Upper lobe of left lung (tissue), 4 donors: ENCODE measurements around the gene CRYGB.

ENCODE experiments used
- POLR2AphosphoS5 ChIP-seq, 2 donors: sonication (generic); formaldehyde crosslinking; IDR thresholded peaks; one replicate each; pipeline ENCODE4 v1.5.1; 2017; ENCODE audit warnings: antibody characterized with exemption in 2 of 2
- TF ChIP-seq, protein P1 (sequence below), 6 experiments: fragments of 450-650 bp in 4 of 6; fragments of 200-600 bp in 2 of 6; sonication (generic) in 2 of 6; IDR thresholded peaks; one replicate each; pipeline ENCODE4 v1.5.1; 2016 to 2019; ENCODE audit warnings: antibody characterized with exemption in 6 of 6

DNA sequence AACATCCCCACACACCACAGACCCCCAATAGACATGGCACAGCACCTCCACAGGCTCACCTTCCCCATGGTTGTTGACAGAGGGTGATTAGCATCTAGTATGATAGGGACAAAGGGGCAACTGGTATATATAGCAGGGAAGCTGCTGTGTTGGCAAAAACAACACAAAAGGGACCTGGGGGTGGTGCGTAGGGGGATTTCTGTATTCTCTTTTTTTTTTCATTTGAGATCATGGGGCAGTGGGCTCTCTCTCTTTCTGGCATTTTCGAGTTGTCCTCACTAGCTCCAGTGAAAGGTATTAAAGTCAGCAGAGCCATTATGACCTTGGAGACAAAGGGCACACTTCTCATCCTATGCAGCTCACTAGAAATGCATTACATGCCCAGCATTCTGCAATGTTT is 17.5 kb upstream of the CRYGB start, which contains the start of gene CRYGA:
- no peak for TF ChIP-seq POLR2AphosphoS5 (IDR thresholded peaks at IDR 0.05)
- TF ChIP-seq, protein P1, sequence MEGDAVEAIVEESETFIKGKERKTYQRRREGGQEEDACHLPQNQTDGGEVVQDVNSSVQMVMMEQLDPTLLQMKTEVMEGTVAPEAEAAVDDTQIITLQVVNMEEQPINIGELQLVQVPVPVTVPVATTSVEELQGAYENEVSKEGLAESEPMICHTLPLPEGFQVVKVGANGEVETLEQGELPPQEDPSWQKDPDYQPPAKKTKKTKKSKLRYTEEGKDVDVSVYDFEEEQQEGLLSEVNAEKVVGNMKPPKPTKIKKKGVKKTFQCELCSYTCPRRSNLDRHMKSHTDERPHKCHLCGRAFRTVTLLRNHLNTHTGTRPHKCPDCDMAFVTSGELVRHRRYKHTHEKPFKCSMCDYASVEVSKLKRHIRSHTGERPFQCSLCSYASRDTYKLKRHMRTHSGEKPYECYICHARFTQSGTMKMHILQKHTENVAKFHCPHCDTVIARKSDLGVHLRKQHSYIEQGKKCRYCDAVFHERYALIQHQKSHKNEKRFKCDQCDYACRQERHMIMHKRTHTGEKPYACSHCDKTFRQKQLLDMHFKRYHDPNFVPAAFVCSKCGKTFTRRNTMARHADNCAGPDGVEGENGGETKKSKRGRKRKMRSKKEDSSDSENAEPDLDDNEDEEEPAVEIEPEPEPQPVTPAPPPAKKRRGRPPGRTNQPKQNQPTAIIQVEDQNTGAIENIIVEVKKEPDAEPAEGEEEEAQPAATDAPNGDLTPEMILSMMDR (IDR thresholded peaks at IDR 0.05): no peak
